GM13976 (cell line): ENCODE measurements around the gene CAMK2D.

Source experiments
- DNase-seq: peaks from one replicate; pipeline ENCODE4 v3.0.0; 2012; ENCODE audit warnings: low spot score
- CTCF ChIP-seq: IDR thresholded peaks from 2 replicates; pipeline ENCODE4 v1.5.1; 2012; ENCODE audit warnings: borderline replicate concordance, mild to moderate bottlenecking; ENCODE audit not compliant: insufficient read depth; ENCODE audit errors: extremely low read depth, missing control alignments, control extremely low read depth
- in situ Hi-C: fragments of 300-500 bp; cut with MboI; formaldehyde crosslinking; loops from one replicate; pipeline ENCODE4 v1.12.0; 2022; ENCODE audit warnings: low sequenced_read_pairs, mixed read lengths, inconsistent platforms; ENCODE audit not compliant: unreplicated experiment

The CAMK2D gene

GRCh38 chr4:113776679-113777078 lies 15.1 kb upstream of the CAMK2D start:
- TF ChIP-seq CTCF: no peak
- DNase-seq: no peak
- in situ Hi-C loops: no loop called here

- no peak for DNase-seq
- in situ Hi-C loops: no loop called here
- no peak for TF ChIP-seq CTCF
Observed at GRCh38 chr4:113776016-113776415, 14.5 kb upstream of the CAMK2D start.

- in situ Hi-C loops: loop anchor here (25.0 kb wide), 1 partner anchor 386 kb away; no protein-coding TSS in a partner anchor
- TF ChIP-seq CTCF: no peak
- no peak for DNase-seq
Observed at GRCh38 chr4:113773756-113774155, 12.2 kb upstream of the CAMK2D start.

- in situ Hi-C loops: loop anchor here (25.0 kb wide), 1 partner anchor 386 kb away; no protein-coding TSS in a partner anchor
- TF ChIP-seq CTCF: no peak
- DNase-seq: no peak
Observed at GRCh38 chr4:113773014-113773413, 11.5 kb upstream of the CAMK2D start.

GRCh38 chr4:113772319-113772718 lies 10.8 kb upstream of the CAMK2D start:
- no peak for TF ChIP-seq CTCF
- in situ Hi-C loops: loop anchor here (25.0 kb wide), 1 partner anchor 385 kb away; no protein-coding TSS in a partner anchor
- DNase-seq: no peak

GRCh38 chr4:113769744-113770143 lies 8.2 kb upstream of the CAMK2D start:
- no peak for DNase-seq
- TF ChIP-seq CTCF: no peak
- in situ Hi-C loops: loop anchor here (10.0 to 25.0 kb wide), 2 partner anchors 225 to 382 kb away; no protein-coding TSS in a partner anchor
